ENCODE measurements around the gene EDA.
"Not testable (repeated sequence)": the region's sequence is repeated elsewhere in the genome, so short reads cannot be mapped to it uniquely, and the experiment has no call there.

The EDA gene

GRCh38 chrX:69961365-69962072 lies 345.6 kb downstream of the EDA start:
- DNase-seq: no peak

- no peak for DNase-seq
These were observed 353.0 kb downstream of the EDA start for GRCh38 chrX:69968950-69969349.

- DNase-seq: no peak
These were observed 353.5 kb downstream of the EDA start for GRCh38 chrX:69969460-69969859.

GRCh38 chrX:69987691-69988090 lies 371.8 kb downstream of the EDA start:
- no peak for DNase-seq

GRCh38 chrX:69988955-69989394 lies 373.1 kb downstream of the EDA start:
- no peak for DNase-seq

- DNase-seq: no peak
These were observed 375.8 kb downstream of the EDA start for GRCh38 chrX:69991685-69992084.

- no peak for DNase-seq
These were observed 377.6 kb downstream of the EDA start for GRCh38 chrX:69993494-69993893.

GRCh38 chrX:69995362-69996112 lies 379.6 kb downstream of the EDA start:
- no peak for DNase-seq

- DNase-seq: no peak
These were observed 380.2 kb downstream of the EDA start for GRCh38 chrX:69996113-69996468.

GRCh38 chrX:69998299-69998698 lies 382.4 kb downstream of the EDA start:
- not testable (repeated sequence) for DNase-seq

- DNase-seq: no peak
These were observed 385.4 kb downstream of the EDA start for GRCh38 chrX:70001269-70001668.

GRCh38 chrX:70001708-70002341 lies 385.9 kb downstream of the EDA start:
- DNase-seq: no peak

GRCh38 chrX:70007946-70008345 lies 392.0 kb downstream of the EDA start:
- no peak for DNase-seq

- no peak for DNase-seq
These were observed 393.1 kb downstream of the EDA start for GRCh38 chrX:70009049-70009448.

- DNase-seq: no peak
These were observed 394.1 kb downstream of the EDA start for GRCh38 chrX:70009970-70010369.

- no peak for DNase-seq
These were observed 396.8 kb downstream of the EDA start for GRCh38 chrX:70012756-70013155.

- no peak for DNase-seq
These were observed 397.8 kb downstream of the EDA start for GRCh38 chrX:70013466-70014381.

- DNase-seq: no peak
These were observed 400.6 kb downstream of the EDA start for GRCh38 chrX:70016513-70016912.

GRCh38 chrX:70022616-70023015 lies 406.7 kb downstream of the EDA start:
- no peak for DNase-seq

GRCh38 chrX:70025464-70025863 lies 409.6 kb downstream of the EDA start:
- DNase-seq: no peak

GRCh38 chrX:70026112-70026850 lies 410.4 kb downstream of the EDA start:
- no peak for DNase-seq

- no peak for DNase-seq
These were observed 410.9 kb downstream of the EDA start for GRCh38 chrX:70026851-70027200.

Data from inflammatory macrophage treated with lipopolysaccharide for 4 hours (primary cell).